ENCODE data around the gene KCNA4.
A peak's percentile ranks its signal among the peaks of the same experiment; 100 is the strongest.
"Not testable (repeated sequence)": the region's sequence is repeated elsewhere in the genome, so short reads cannot be mapped to it uniquely, and the experiment has no call there.

Gene KCNA4

GRCh38 chr11:30002157-30002785 is 14.6 kb downstream of the KCNA4 start:
- H3K4me3 ChIP-seq (ENCODE audit: low read length): no peak overlapping the region
- DNase-seq (ENCODE audit: low read depth, low spot score): no peak

GRCh38 chr11:30000986-30001750 is 15.7 kb downstream of the KCNA4 start:
- DNase-seq (ENCODE audit: low read depth, low spot score): no peak
- no peak overlapping the region for H3K4me3 ChIP-seq (ENCODE audit: low read length)

GRCh38 chr11:29996016-29996415 is 20.8 kb downstream of the KCNA4 start:
- H3K4me3 ChIP-seq (ENCODE audit: low read length): no peak overlapping the region
- no peak for DNase-seq (ENCODE audit: low read depth, low spot score)

- no peak overlapping the region for H3K4me3 ChIP-seq (ENCODE audit: low read length)
- no peak for DNase-seq (ENCODE audit: low read depth, low spot score)
Measured at GRCh38 chr11:29989174-29989970, 27.5 kb downstream of the KCNA4 start.

- no peak for DNase-seq (ENCODE audit: low read depth, low spot score)
- H3K4me3 ChIP-seq (ENCODE audit: low read length): no peak overlapping the region
Measured at GRCh38 chr11:29985248-29985647, 31.6 kb downstream of the KCNA4 start.

- H3K4me3 ChIP-seq (ENCODE audit: low read length): no peak overlapping the region
- DNase-seq (ENCODE audit: low read depth, low spot score): no peak
Measured at GRCh38 chr11:29984544-29984943, 32.3 kb downstream of the KCNA4 start.

GRCh38 chr11:29978549-29978948 is 38.3 kb downstream of the KCNA4 start:
- H3K4me3 ChIP-seq (ENCODE audit: low read length): no peak overlapping the region
- no peak for DNase-seq (ENCODE audit: low read depth, low spot score)

GRCh38 chr11:29975580-29975979 is 41.2 kb downstream of the KCNA4 start:
- not testable (repeated sequence) for DNase-seq (ENCODE audit: low read depth, low spot score); H3K4me3 ChIP-seq (ENCODE audit: low read length)

- DNase-seq (ENCODE audit: low read depth, low spot score): no peak
Measured at GRCh38 chr11:29963796-29964195, 53.0 kb downstream of the KCNA4 start.

GRCh38 chr11:29963036-29963435 is 53.8 kb downstream of the KCNA4 start:
- H3K4me3 ChIP-seq (ENCODE audit: low read length): no peak overlapping the region
- DNase-seq (ENCODE audit: low read depth, low spot score): no peak

More at GRCh38 chr11:29963796-29964195, 53.0 kb downstream of the KCNA4 start:
- H3K4me3 ChIP-seq (ENCODE audit: low read length): no peak overlapping the region

- peak; percentile 57 for DNase-seq (ENCODE audit: low read depth, low spot score)
- H3K4me3 ChIP-seq (ENCODE audit: low read length): no peak overlapping the region
Measured at GRCh38 chr11:29962243-29962642, 54.6 kb downstream of the KCNA4 start.
